ENCODE data around the gene NKD1.
"Not testable (repeated sequence)": the region's sequence is repeated elsewhere in the genome, so short reads cannot be mapped to it uniquely, and the experiment has no call there.

NKD1 gene

GRCh38 chr16:50578137-50578536 lies 29.9 kb downstream of the NKD1 start:
- no peak for DNase-seq (ENCODE audit: low read depth)

- DNase-seq (ENCODE audit: low read depth) = not testable (repeated sequence)
These were observed 31.2 kb downstream of the NKD1 start for GRCh38 chr16:50579373-50579772.

DNA sequence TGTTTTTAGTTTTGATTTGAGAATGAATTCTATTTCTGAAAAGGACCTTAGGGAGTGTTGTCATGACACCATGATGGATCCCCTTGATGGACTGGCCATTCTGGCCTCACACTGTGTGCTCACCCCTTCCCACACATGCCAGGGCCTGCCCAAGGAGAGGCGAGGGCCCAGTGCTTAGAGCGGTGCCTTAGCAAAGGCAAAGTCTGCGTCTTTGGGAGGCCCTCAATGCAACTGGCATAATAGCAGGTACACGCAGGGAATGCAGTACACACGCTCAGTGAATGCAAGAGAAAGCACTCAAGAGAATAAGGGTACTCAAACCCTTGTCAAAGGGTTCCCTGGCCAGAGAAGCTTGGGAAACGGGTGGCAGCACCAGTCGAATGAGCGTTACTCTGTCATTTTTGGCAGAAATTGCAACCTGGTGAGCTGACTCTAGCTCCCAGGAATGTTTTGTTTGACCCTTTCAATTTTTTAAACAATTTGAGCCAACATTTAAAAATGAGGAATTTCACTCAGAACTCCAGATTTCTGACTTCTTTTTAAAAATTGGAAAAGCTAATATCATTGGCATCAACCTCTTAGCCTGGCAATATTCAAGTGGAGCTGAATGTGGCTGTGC lies 32.1 kb downstream of the NKD1 start:
- DNase-seq (ENCODE audit: low read depth) = no peak

GRCh38 chr16:50581845-50582244 lies 33.6 kb downstream of the NKD1 start:
- no peak for DNase-seq (ENCODE audit: low read depth)

DNA sequence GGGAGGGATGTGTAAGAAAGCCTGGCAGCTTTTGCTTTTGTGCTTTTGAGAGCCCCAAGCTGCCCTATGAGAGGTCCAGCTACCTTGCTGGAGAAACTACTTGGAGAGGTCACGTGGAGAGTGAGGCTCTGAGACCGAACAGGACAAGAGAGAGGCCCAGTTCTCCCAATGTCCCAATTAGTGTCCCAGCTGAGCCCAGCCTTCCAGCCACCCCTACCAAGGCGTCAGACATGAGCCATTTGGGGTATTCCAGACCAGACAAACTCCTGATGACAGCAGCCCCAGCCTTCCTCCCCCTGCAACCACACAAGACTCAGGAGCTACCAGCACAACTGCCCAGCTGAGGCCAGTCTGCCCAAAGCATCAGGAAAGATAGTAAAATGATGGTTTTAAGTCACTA lies 35.0 kb downstream of the NKD1 start:
- DNase-seq (ENCODE audit: low read depth) = no peak

DNA sequence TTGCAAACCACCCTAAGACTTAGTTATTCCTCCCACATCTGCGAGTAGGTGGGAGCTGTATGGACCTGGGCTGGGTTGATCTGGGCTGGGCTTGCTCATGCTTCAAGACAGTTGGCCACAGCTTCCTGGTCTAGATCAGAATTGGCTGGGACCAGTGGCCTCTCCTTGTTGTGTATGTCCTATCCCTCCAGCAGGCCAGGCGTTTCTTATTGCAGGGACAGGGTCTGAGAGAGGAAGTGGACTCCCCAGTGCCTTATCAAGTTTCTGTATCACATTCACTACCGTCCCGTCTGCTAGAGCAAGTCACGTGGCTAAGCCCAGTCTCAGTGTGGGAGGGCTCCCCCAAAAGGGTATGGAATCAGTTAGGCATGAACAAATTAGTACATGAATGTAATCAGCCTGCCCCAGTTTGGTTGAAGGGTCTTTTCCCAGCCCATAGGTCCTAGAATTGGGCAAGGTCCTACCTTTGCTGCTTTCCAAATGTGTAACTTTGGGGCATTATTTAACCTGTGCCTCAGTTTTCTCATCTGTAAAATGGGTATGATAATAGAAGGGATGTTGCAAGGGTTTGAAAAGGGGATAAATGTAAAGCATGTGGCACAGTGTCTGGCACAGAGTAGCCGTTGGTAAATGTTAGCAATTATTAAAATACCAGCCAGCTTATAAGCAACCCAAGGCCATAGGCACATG lies 36.0 kb downstream of the NKD1 start:
- DNase-seq (ENCODE audit: low read depth) = no peak

DNA sequence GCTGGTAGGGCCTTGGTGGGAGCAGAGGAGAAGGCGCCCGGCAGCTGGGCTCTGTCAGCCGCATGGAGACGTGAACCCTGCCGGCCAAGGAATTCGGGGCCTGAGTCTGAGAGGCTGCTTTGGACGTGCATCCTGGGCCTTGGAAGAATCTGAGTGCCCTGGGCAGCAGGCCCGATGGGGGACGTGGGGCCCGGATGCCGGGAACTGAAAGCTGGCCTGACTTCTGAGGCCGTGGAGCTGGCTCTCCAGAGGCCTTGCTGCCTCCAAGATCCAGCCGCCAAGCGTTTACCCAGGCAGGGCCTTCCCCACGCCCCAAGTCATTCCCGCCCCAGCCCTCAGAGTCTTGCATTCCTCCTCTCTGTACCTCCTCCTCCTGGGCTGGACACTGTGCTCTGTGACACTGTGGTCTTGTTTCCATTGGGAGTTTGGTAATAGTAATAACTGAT lies 37.2 kb downstream of the NKD1 start:
- no peak for DNase-seq (ENCODE audit: low read depth)

- DNase-seq (ENCODE audit: low read depth) = no peak
These were observed 39.3 kb downstream of the NKD1 start for GRCh38 chr16:50587543-50587942.

DNA sequence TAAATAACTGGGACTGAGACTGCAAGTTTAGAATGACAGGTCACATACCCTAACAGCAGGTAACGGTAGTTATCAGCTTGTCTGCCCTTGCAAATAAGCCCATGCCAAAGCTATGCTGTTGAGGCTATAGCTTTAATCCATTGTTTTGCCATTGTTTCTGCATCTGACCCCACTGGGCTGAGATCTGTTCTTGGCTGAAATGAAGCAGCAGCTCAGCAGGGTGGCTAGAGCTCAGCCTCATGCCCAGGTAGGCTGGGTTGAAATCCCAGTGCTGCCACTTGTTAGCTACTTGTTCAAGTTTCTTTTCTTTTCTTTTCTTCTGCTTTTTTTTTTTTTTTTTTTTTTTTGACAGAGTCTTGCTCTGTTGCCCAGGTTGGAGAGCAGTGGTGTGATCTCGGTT lies 40.1 kb downstream of the NKD1 start:
- DNase-seq (ENCODE audit: low read depth) = no peak

DNA sequence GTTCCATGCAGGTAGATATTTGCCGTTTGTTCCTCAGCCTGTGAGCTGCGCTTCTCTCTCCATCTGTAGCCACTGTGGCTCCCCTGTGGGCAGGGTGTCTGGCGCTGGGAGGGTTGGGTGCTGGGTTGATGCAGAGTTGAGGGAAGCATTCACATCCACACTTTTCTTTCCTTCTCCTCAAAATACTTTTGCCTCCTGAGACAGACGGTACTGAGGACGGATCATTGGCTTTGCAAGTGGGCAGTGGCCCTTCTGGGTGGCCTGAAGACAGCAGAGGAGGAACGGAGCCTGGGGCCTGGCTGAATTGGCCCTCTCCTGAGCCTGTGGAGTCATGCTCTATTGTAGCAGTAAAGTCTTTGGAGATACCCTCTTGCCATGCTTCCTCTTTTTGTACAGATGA lies 43.0 kb downstream of the NKD1 start:
- no peak for DNase-seq (ENCODE audit: low read depth)

DNA sequence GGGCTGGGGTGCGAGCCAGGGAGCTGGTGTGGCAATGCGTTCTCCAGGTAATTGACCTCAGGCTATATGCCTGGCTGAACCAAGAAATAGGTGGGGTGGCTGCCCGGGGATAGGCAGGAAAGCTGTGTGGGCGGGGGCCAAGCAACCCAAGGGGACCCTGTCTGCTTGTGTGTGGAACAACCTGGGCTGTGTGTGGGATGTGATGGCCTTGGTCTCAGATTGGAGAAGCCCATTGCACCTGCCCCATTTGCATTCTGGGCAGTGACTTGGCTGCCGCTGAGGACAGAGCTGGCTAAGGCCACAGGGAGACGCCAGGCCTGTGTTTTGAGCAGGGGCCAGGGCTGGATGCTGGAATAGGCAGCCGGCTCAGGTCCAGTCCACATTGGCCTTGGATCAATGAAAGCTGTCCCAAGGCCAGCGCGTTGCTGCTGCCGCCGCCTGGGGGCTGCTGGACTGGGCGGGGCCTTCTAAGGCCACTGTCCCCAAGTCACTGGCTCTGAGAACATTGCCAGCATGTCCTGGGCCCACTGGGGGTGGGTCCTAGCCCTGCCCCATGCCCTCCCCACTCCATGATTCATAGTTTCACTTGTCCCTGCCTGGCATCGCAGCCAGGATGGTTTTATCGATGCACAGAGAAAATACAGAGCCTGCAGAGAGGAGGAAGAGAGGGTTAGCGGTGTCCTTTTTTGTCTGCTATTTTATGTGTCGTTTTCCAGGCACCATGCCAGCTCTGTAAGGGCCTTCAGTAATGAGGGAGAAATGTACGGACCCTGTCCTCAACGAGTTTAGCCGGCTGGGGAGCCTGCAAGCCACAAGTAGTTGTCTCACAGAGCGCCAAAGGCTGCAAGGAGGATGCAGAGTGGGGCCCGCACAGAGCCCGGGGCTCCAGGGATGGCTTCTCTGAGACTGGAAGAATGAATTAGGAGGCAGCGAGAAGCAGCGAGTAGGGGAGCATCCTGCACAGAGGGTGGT lies 43.9 kb downstream of the NKD1 start:
- no peak for DNase-seq (ENCODE audit: low read depth)

DNA sequence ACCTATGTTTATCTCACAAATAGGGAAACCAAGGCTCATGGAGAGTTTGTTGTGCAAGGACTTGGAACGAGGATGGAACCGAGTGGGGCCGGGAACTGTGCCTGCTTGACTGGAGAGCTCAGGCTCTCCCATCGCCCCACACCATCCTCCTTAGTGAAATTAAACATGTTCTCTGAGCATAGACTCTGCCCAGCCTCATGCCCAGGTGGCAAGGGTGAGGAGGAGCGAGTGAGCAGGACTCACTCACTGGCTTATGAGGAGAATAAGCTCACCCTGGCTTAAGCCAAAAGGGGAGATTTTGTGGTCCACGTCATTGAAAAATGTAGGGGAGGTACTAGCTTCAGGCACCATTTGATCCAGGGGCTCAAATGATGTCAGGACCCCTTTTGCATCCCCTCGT lies 44.8 kb downstream of the NKD1 start:
- DNase-seq (ENCODE audit: low read depth) = no peak

DNA sequence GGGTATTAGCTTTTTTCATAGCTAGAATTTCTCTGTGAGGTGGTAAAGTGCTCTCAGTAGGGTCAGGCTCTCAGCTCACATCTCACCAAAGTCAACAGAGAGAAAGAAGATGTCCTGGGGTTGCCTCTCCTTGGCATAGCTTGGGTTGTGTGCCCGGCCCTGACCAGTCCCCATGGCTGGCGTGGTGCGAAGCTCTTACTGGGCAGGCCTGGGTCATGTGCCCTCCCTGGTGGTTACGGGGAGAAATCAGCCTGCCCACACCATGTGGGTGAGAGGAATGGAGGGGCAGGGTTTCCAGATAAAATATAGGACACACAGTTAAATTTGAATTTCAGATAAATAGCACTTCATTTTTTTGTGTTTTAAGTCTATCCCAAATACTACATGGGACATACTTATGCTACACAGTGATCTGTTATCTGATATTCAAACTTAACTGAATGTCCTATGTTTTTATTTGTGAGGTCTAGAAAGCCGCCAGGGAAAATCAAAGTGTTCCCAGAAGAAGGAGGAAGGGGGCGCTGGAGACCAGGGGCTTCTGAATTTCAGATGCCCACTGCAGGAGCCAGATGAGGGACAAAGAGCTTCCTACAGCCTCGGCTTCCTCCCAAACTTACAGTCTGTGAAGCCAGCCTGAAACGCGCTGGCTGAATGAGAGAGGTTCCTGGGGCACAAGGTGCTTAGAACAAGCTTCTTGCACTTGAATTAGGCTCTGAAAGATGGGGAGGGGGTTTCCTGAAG lies 45.4 kb downstream of the NKD1 start:
- DNase-seq (ENCODE audit: low read depth) = no peak

- no peak for DNase-seq (ENCODE audit: low read depth)
These were observed 46.4 kb downstream of the NKD1 start for GRCh38 chr16:50594308-50595260.

- no peak for DNase-seq (ENCODE audit: low read depth)
These were observed 47.7 kb downstream of the NKD1 start for GRCh38 chr16:50595859-50596258.

DNA sequence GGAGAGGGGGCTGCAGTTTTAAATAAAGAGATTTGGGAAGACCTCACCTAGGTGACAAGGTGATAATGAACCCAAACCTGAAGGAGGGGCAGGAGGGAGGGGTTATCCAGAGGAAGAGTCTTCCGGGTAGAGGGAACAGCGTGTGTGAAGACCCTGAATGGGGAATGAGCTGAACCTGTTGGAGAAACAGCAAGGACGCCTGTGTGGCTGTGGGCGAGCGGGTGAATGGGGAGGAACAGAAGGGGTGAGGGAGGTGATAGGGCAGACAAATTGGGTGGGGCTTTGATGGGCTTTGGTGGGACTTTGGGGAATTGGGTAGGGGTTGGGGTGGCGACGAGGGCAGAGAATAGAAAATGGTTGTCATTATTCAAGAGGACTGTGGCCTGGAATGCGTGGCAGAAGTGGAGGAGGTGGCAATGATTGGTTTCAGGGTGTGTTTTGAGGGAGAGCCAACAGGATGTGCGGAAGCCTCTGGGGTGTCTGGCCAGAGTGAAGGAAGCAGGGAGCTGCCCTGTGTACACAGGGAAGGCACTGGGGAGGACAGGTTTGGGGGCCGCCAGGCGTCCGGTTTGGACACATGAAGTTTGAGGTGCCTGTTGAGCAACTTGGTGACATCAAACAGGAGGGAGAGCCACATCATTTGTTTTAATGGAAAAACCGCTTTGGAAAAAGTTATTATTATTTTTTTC lies 48.7 kb downstream of the NKD1 start:
- no peak for DNase-seq (ENCODE audit: low read depth)

GRCh38 chr16:50597563-50598255 lies 49.5 kb downstream of the NKD1 start:
- no peak for DNase-seq (ENCODE audit: low read depth)

DNA sequence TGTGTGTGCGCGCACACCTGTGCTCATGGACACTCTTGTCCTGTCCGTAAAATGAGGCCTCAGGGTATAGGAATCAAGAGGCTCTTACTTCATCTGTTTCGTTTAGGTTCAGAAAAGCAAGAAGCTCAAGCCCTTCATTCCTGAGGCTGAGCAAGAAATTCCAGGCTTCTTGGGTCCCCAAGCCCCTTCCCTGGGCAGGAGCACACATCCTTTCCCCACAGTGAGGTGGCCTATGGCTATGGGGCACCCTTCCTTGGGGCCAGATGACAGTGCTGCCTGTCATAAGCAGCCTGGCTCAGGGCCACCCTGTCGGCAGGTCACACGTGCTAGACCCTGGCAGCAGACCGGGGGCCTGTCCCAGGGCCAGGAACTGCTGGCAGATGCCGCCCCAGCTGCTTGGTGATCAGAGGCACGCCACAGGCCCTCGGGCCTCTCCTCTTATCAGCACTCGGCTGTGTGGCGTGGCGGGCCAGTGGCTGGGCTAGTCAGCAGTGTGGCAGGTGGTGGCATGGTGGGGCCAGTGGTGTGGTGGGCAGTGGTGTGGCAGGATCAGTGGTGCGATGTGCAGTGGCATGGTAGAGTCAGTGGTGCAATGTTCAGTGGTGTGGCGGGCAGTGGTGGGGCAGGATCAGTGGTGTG lies 50.2 kb downstream of the NKD1 start:
- DNase-seq (ENCODE audit: low read depth) = no peak

- no peak for DNase-seq (ENCODE audit: low read depth)
These were observed 50.8 kb downstream of the NKD1 start for GRCh38 chr16:50598936-50599361.

Measured in amniotic epithelial cell (primary cell).